Brain microvascular endothelial cell (primary cell): Measurements from ENCODE around the gene CCT6A.
"Not testable (repeated sequence)": the region's sequence is repeated elsewhere in the genome, so short reads cannot be mapped to it uniquely, and the experiment has no call there.

ENCODE experiments used
- DNase-seq: peaks from one replicate; pipeline ENCODE4 v3.0.0-alpha.2; 2020
- H3K27ac ChIP-seq: fragments of 250-450 bp; sonication (Bioruptor Pico); 2 replicates; pipeline ENCODE4 v1.5.1; 2020; ENCODE audit warnings: mild to moderate bottlenecking, moderate library complexity
- H3K27me3 ChIP-seq: fragments of 250-450 bp; sonication (Bioruptor Pico); replicated peaks from 2 replicates; pipeline ENCODE4 v1.5.1; 2020; ENCODE audit warnings: mild to moderate bottlenecking
- H3K36me3 ChIP-seq: fragments of 250-450 bp; sonication (Bioruptor Pico); replicated peaks from 2 replicates; pipeline ENCODE4 v1.5.1; 2020; ENCODE audit warnings: mild to moderate bottlenecking
- H3K4me3 ChIP-seq: 2 replicates; pipeline ENCODE4 v1.5.1; 2011; ENCODE audit warnings: low read depth, mild to moderate bottlenecking, control low read depth, low read length, moderate library complexity
- in situ Hi-C: cut with HindIII; loops from 2 replicates; pipeline ENCODE4 v1.10.0; 2017; ENCODE audit warnings: low sequenced_read_pairs, low pct_ligation_motif_present
- TF ChIP-seq, protein P1 (sequence below): IDR thresholded peaks from 2 replicates; pipeline ENCODE4 v1.5.1; 2011; ENCODE audit warnings: low read depth, mild to moderate bottlenecking, moderate library complexity, low read length, control low read depth, inconsistent platforms; ENCODE audit errors: missing control alignments

Gene CCT6A, protein sequence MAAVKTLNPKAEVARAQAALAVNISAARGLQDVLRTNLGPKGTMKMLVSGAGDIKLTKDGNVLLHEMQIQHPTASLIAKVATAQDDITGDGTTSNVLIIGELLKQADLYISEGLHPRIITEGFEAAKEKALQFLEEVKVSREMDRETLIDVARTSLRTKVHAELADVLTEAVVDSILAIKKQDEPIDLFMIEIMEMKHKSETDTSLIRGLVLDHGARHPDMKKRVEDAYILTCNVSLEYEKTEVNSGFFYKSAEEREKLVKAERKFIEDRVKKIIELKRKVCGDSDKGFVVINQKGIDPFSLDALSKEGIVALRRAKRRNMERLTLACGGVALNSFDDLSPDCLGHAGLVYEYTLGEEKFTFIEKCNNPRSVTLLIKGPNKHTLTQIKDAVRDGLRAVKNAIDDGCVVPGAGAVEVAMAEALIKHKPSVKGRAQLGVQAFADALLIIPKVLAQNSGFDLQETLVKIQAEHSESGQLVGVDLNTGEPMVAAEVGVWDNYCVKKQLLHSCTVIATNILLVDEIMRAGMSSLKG

DNA sequence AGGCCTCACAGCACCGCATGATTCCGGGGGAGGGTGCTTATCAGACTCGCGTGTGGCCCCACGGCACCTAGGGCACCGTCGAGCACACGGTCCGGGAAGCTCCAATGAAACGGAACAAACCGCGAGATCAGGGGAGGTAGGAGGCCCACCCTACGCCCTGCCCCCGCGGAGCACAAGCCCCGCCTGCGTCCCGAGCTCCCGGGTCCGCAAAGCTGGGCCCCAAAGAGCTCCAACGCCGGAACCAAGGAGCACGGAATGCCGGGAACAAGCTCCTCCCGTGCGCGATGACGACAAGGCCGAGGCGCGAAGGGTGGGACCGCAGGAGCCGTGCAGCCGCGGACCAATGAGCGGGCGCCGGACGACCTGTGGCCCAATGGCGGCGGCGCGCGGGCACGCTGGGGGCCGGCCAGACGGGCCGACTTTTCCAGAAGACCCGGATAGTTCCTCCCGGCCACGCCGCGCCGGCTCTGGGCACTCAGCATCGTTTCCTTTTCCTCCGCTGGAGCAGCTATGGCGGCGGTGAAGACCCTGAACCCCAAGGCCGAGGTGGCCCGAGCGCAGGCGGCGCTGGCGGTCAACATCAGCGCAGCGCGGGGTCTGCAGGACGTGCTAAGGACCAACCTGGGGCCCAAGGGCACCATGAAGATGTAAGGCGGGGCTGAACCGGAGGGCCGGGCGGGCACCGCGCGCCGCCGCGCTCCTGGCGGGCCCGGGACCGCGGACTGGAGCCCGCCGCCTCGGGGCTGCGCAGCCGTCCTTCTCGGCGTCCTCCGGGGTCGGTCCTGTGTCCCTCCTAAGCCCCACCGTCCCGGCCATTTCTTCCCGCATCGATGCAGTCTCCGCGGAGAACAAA is at the start of gene CCT6A, which contains the start of gene PSPH:
CCT6A (plus strand) TSS at position 427 of the 853 bp plus-strand sequence; CDS start at position 511, 84 bp downstream.
PSPH (minus strand) TSS at position 106 of the 853 bp plus-strand sequence. CDS start 30,232 bp downstream, outside the sequence.
- peaks cover 35% of the 10 kb centered on the region for H3K36me3 ChIP-seq
- in situ Hi-C loops, result no loop called here
- TF ChIP-seq, protein P1, sequence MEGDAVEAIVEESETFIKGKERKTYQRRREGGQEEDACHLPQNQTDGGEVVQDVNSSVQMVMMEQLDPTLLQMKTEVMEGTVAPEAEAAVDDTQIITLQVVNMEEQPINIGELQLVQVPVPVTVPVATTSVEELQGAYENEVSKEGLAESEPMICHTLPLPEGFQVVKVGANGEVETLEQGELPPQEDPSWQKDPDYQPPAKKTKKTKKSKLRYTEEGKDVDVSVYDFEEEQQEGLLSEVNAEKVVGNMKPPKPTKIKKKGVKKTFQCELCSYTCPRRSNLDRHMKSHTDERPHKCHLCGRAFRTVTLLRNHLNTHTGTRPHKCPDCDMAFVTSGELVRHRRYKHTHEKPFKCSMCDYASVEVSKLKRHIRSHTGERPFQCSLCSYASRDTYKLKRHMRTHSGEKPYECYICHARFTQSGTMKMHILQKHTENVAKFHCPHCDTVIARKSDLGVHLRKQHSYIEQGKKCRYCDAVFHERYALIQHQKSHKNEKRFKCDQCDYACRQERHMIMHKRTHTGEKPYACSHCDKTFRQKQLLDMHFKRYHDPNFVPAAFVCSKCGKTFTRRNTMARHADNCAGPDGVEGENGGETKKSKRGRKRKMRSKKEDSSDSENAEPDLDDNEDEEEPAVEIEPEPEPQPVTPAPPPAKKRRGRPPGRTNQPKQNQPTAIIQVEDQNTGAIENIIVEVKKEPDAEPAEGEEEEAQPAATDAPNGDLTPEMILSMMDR, result no peak
- no peaks in the 10 kb centered on the region for H3K27me3 ChIP-seq
- peak; percentile 98 for DNase-seq
- H3K4me3 ChIP-seq, result peak within 1 kb of the TSS; percentile 91
- H3K27ac ChIP-seq, result peak within 1 kb of the TSS; percentile 86

DNA sequence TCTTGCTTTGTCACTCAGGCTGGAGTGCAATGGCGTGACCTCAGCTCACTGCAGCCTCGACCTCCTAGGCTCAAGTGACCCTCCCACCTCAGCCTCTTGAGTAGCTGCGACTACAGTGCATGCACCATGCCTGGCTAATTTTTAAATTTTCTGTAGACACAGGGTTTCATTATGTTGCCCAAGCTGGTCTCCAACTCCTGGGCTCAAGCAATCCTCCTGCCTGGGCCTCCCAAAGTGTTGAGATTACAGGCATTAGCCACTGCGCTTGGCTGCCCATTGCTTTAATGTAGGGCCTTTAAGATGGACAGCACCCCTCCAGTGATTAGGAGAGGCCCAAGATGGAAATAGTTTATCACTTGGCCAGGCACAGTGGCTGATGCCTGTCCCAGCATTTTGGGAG is 47.8 kb upstream of the CCT6A start:
- Histone ChIP-seq H3K27me3 (no peaks in the 10 kb centered on the region), H3K27ac (no peak overlapping the region), H3K36me3 (no peaks in the 10 kb centered on the region), H3K4me3 (no peak overlapping the region)
- DNase-seq, result no peak
- TF ChIP-seq, protein P1, result no peak
- in situ Hi-C loops, result no loop called here

DNA sequence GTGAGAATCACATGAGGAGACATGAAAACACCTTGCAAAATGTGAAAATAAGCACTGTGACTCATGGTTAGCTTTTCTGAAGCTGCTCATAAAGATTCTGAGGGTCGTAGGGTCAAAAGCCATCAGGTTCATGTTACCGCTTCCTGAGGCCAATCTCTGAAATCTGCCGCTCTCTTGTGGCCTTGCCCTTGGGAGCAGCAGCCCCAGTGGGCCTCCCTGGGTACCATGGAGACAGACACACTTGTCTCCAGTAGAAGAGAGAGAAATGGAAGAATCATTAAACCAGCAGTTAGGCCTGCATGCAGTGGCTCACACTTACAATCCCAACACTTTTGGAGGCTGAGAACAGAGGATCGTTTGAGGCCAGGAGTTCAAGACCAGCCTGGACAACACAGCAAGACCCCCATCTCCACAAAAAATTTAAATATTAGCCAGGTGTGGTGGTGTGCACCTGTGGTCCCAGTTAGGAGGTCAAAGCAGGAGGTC is 44.4 kb upstream of the CCT6A start:
- Histone ChIP-seq H3K36me3 (peaks cover 4% of the 10 kb centered on the region), H3K4me3 (no peak overlapping the region), H3K27me3 (no peaks in the 10 kb centered on the region), H3K27ac (no peak overlapping the region)
- TF ChIP-seq, protein P1, result no peak
- DNase-seq, result no peak
- in situ Hi-C loops, result no loop called here

DNA sequence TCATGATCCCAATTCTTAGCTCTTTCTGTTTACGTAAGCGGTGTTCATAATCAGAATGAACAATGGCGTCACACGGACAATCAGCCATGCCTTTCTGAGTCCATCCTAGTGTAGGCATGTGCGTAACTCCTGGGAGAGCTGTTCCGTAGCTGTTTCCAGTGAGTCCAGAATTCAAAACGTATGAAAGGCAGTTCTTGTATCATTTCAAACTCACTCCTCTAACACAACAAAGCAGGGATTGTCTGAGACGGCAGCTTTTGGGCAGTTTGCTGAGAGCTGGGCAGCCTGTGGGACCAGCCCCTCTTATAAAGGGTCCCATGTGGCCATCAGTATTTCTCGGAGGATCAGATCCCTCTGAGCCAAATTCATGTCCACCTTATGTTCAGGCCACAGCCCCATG is 43.7 kb upstream of the CCT6A start:
- in situ Hi-C loops, result no loop called here
- Histone ChIP-seq H3K27ac (no peak overlapping the region), H3K36me3 (peaks cover 8% of the 10 kb centered on the region), H3K4me3 (no peak overlapping the region), H3K27me3 (no peaks in the 10 kb centered on the region)
- no peak for DNase-seq
- TF ChIP-seq, protein P1, result no peak

DNA sequence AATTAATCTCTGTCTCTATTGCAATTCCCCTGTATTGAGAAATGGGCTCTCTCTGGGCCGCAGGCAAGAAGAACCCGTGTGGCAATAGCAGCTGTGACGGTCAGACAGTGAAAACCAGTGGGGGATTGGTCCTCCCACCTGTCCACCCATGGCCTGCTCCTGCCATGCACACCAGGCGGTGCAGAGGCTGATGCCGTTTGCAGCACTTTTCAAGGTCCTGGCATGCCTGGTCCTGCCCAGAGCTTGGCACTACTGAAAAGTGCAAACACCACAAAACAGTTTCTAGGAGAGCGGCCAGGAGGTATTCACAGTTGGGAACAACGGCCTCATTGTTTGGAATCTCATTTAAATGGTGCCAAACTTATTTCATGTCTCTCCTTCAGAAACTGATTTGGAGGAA is 41.9 kb upstream of the CCT6A start:
- in situ Hi-C loops, result no loop called here
- peaks cover 13% of the 10 kb centered on the region for H3K36me3 ChIP-seq
- TF ChIP-seq, protein P1, result no peak
- H3K27me3 ChIP-seq, result no peaks in the 10 kb centered on the region
- no peak for DNase-seq
- no peak overlapping the region for H3K4me3 ChIP-seq
- H3K27ac ChIP-seq, result no peak overlapping the region

DNA sequence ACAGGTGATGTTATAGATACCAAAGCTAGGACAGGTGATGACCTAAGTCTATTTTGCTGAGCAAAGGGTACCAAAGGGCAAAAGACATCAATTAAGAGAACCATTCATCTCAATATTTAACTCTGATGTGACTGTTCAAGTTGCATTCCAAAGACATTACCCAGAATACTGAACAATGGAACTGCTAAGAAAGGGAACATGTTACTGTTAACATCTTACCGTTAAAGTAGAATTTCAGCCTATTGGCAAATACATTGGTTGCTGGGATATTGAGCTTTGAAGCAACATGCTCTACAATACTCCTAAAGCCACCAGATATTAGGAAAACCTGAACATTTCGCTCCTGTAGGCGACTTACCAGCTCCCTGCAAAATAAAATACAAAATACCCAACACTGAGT is 34.5 kb upstream of the CCT6A start:
- H3K4me3 ChIP-seq, in situ Hi-C loops, DNase-seq, H3K27ac ChIP-seq, H3K27me3 ChIP-seq: not testable (repeated sequence)
- peaks cover 27% of the 10 kb centered on the region for H3K36me3 ChIP-seq
